GM12878 (cell line): ENCODE data around the gene CCDC17. TPM values are rescaled to one million over a fixed set of nuclear protein-coding genes. Genes with fewer than 3 reads are reported as not detected.

Experiments
- ATAC-seq: fragments of 200-7000 bp; cut with Tn5 transposase; 3 replicates; pipeline ENCODE4 v1.9.1; 2020; ENCODE audit warnings: mild to moderate bottlenecking, moderate library complexity
- BruUV-seq: library from RNA; stranded (reverse); fragments of 400-500 nt; replicated peaks from 2 replicates; lab custom pipeline; 2021; lab: Mats Ljungman, UMichigan
- CTCF ChIA-PET: fragments of 300-600 bp; sonication (Branson Sonifier 250); formaldehyde crosslinking; extraction: SDS; loops from one replicate; lab custom pipeline; 2021; ENCODE audit warnings: inconsistent platforms; lab: Yijun Ruan, JAX
- POLR2A ChIA-PET: fragments of 350-600 bp; formaldehyde crosslinking; extraction: SDS; loops from one replicate; lab custom pipeline; 2021; ENCODE audit warnings: inconsistent platforms; lab: Charles Lee
- RAD21 ChIA-PET: fragments of 300-600 bp; sonication (Branson Sonifier 250); formaldehyde crosslinking; loops from one replicate; lab custom pipeline; 2023; ENCODE audit warnings: antibody characterized with exemption; ENCODE audit not compliant: unreplicated experiment; lab: Charles Lee
- SMC1A ChIA-PET: fragments of 300-600 bp; sonication (Branson Sonifier 250); formaldehyde crosslinking; loops from one replicate; lab custom pipeline; 2023; ENCODE audit not compliant: unreplicated experiment, uncharacterized antibody; lab: Charles Lee
- DNase-seq: peaks from one replicate; pipeline ENCODE4 v3.0.0-alpha.2; 2011; ENCODE audit warnings: low read depth, low spot score
- FAIRE-seq: peaks from 3 replicates; lab custom pipeline; 2011; peaks lifted over from hg19 to GRCh38; lab: Jason Lieb, UNC
- H2AFZ ChIP-seq: 2 replicates; pipeline ENCODE4 v1.6.0; 2011; ENCODE audit warnings: low read depth, low read length, control low read depth; ENCODE audit not compliant: control insufficient read depth
- H3K27ac ChIP-seq: 2 replicates; pipeline ENCODE4 v1.5.1; 2011; ENCODE audit warnings: control low read depth; ENCODE audit not compliant: control insufficient read depth, insufficient read depth
- H3K27me3 ChIP-seq, 2 experiments: replicated peaks in 1 of 2; 2 replicates each; pipeline versions ENCODE4 v1.6.0 to v1.6.1; 2011; ENCODE audit warnings: low read length in 1 of 2; ENCODE audit not compliant: control insufficient read depth in 2 of 2, insufficient read depth in 2 of 2
- H3K36me3 ChIP-seq, 2 experiments: 2 replicates each; pipeline ENCODE4 v1.5.1; 2011; ENCODE audit warnings: low read length in 1 of 2; ENCODE audit not compliant: control insufficient read depth in 2 of 2, insufficient read depth in 2 of 2
- H3K4me1 ChIP-seq: 2 replicates; pipeline ENCODE4 v1.6.1; 2011; ENCODE audit warnings: mild to moderate bottlenecking, low read length, moderate library complexity, mixed read lengths; ENCODE audit not compliant: control insufficient read depth, insufficient read depth
- H3K4me2 ChIP-seq: 2 replicates; pipeline ENCODE4 v1.6.0; 2011; ENCODE audit warnings: control low read depth; ENCODE audit not compliant: control insufficient read depth, insufficient read depth
- H3K4me3 ChIP-seq: fragments of 200-600 bp; sonication (generic); 2 replicates; pipeline ENCODE4 v1.5.1; 2016
- H3K79me2 ChIP-seq: 2 replicates; pipeline ENCODE4 v1.6.0; 2011; ENCODE audit warnings: low read length; ENCODE audit not compliant: control insufficient read depth, insufficient read depth
- H3K9ac ChIP-seq: 2 replicates; pipeline ENCODE4 v1.8.0; 2011; ENCODE audit warnings: low read length, control low read depth, mixed read lengths; ENCODE audit not compliant: control insufficient read depth, insufficient read depth
- H3K9me3 ChIP-seq: replicated peaks from 3 replicates; pipeline ENCODE4 v1.5.1; 2011; ENCODE audit warnings: mild to moderate bottlenecking, low read length; ENCODE audit not compliant: control insufficient read depth, insufficient read depth
- H4K20me1 ChIP-seq: 2 replicates; pipeline ENCODE4 v1.6.0; 2011; ENCODE audit not compliant: control insufficient read depth, insufficient read depth
- BCL11A ChIP-seq: IDR thresholded peaks from 2 replicates; pipeline ENCODE4 v1.6.1; 2011; ENCODE audit warnings: low read depth, low read length
- CEBPZ ChIP-seq: fragments of 150-350 bp; IDR thresholded peaks from 2 replicates; pipeline ENCODE4 v1.6.1; 2016; ENCODE audit warnings: low read depth, low read length
- CHD1 ChIP-seq: IDR thresholded peaks from 2 replicates; pipeline ENCODE4 v1.6.1; 2012; ENCODE audit warnings: low read depth, low read length, improper control_type of control experiment
- CREM ChIP-seq: IDR thresholded peaks from 2 replicates; pipeline ENCODE4 v1.6.1; 2014; ENCODE audit warnings: antibody characterized with exemption, low read depth
- CTCF ChIP-seq, 3 experiments: IDR thresholded peaks in 2 of 3; conservative IDR thresholded peaks in 1 of 3; 2 replicates each; pipeline ENCODE4 v1.5.1; 2011; ENCODE audit warnings: low read depth in 3 of 3, low read length in 3 of 3, mild to moderate bottlenecking in 3 of 3, control low read depth in 2 of 3, moderate library complexity in 2 of 3, inconsistent platforms in 1 of 3, mixed read lengths in 1 of 3; ENCODE audit not compliant: control insufficient read depth in 2 of 3, insufficient read depth in 1 of 3; ENCODE audit errors: extremely low read depth in 1 of 3
- HDGF ChIP-seq: fragments of 450-650 bp; IDR thresholded peaks from 2 replicates; pipeline ENCODE4 v1.6.1; 2016; ENCODE audit warnings: antibody characterized with exemption
- NFIC ChIP-seq: IDR thresholded peaks from 2 replicates; pipeline ENCODE4 v1.6.1; 2012; ENCODE audit warnings: low read depth, mild to moderate bottlenecking, inconsistent platforms, low read length, moderate library complexity
- SREBF1 ChIP-seq: IDR thresholded peaks from 2 replicates; pipeline ENCODE4 v1.6.1; 2012; ENCODE audit warnings: mild to moderate bottlenecking, low read length
- SUZ12 ChIP-seq: fragments of 200-600 bp; sonication (generic); IDR thresholded peaks from one replicate; pipeline ENCODE4 v1.6.1; 2018; ENCODE audit warnings: antibody characterized with exemption, mild to moderate bottlenecking; ENCODE audit not compliant: unreplicated experiment
- TARDBP ChIP-seq: IDR thresholded peaks from 2 replicates; pipeline ENCODE4 v1.6.1; 2016; ENCODE audit warnings: borderline replicate concordance
- TBL1XR1 ChIP-seq: IDR thresholded peaks from 2 replicates; pipeline ENCODE4 v1.6.1; 2012; ENCODE audit warnings: low read depth, low read length, improper control_type of control experiment
- USF1 ChIP-seq: IDR thresholded peaks from 2 replicates; pipeline ENCODE4 v1.6.1; 2011; ENCODE audit warnings: borderline replicate concordance, low read depth, mild to moderate bottlenecking, moderate library complexity, mixed read lengths, low read length; ENCODE audit not compliant: insufficient read depth; ENCODE audit errors: extremely low read length
- ZBED1 ChIP-seq: IDR thresholded peaks from 2 replicates; pipeline ENCODE4 v1.6.1; 2016; ENCODE audit warnings: borderline replicate concordance
- ZBTB33 ChIP-seq: fragments of 450-650 bp; IDR thresholded peaks from 2 replicates; pipeline ENCODE4 v1.6.1; 2017; ENCODE audit warnings: mild to moderate bottlenecking
- WGBS: methylation state at CpG from one replicate; pipeline ENCODE4 v1.1.6; 2016; ENCODE audit warnings: low lambda C conversion rate; ENCODE audit not compliant: insufficient replicate concordance, insufficient coverage; ENCODE audit errors: missing lambda C conversion rate; 5-methylcytosine and 5-hydroxymethylcytosine counted together
- in situ Hi-C: fragments of 300-500 bp; cut with MboI; formaldehyde crosslinking; loops from 9 replicates; pipeline ENCODE4 v1.14.3; 2018; ENCODE audit warnings: mixed read lengths
- intact Hi-C: fragments of 100-400 bp; cut with micrococcal nuclease; formaldehyde crosslinking; loops from one replicate; pipeline ENCODE4 v1.14.2; 2022; ENCODE audit not compliant: unreplicated experiment
- polyA plus RNA-seq, 11 experiments: library from polyadenylated mRNA; depleted of rRNA in 4 of 11; unstranded in 6 of 11; stranded (reverse) in 5 of 11; fragments of >200 nt; fragmentation: Nextera tagmentation in 4 of 11; fragmentation: Illumina TruSeq in 1 of 11; extraction: Ambion mirVana in 4 of 11; extraction: Trizol in 1 of 11; gene quantifications; 1 replicate in 1 of 11; 2 replicates in 10 of 11; pipeline versions ENCODE4 v1.2.1 to v1.2.3, GENCODE V29; 2011 to 2016; ENCODE audit warnings: inconsistent platforms in 2 of 11, missing spikeins in 2 of 11, low read depth in 1 of 11
- total RNA-seq, 4 experiments: library from RNA; depleted of rRNA in 3 of 4; stranded (reverse); fragments of >200 nt in 3 of 4; fragmentation: Illumina TruSeq in 1 of 4; extraction: Trizol in 1 of 4; gene quantifications; 2 replicates each; pipeline versions ENCODE4 v1.2.1 to v1.2.3, GENCODE V29; 2013 to 2021

CCDC17 gene
- total and polyA plus RNA-seq, 10 of the 15 experiments (the other 5 are each of a cell fraction or from before 2014, with no cell fraction given), result 0.15 to 1.9 (median 0.69) TPM

- Histone ChIP-seq H3K9ac (no peak overlapping the region), H3K36me3 (peaks cover 8 to 34% of the 10 kb centered on the region in 2 experiments), H2AFZ (no peak overlapping the region), H3K27ac (no peak overlapping the region), H3K4me1 (no peaks in the 10 kb centered on the region), H4K20me1 (0 out of 2 replicates have a peak, but pooled peaks cover 3% of the 10 kb centered on the region), H3K27me3 (no peaks in the 10 kb centered on the region), H3K4me3 (no peak overlapping the region), H3K9me3 (no peaks in the 10 kb centered on the region), H3K79me2 (peaks cover 26% of the 10 kb centered on the region), H3K4me2 (no peak overlapping the region)
- SMC1A ChIA-PET, result interaction anchor here (1.6 kb wide), 2 partner anchors 10 to 14 kb away, joined by 4 to 6 read pairs; no protein-coding TSS in a partner anchor
- ATAC-seq, result no peak
- in situ Hi-C loops (no loop called here), intact Hi-C loops (no loop called here)
- CTCF ChIA-PET, result interaction anchor here (0.6 kb wide), 1 partner anchor 131 kb away, joined by 4 read pairs; no protein-coding TSS in a partner anchor
- POLR2A ChIA-PET, result interaction anchor here (0.5 kb wide), 1 partner anchor 127 kb away, joined by 3 read pairs; no protein-coding TSS in a partner anchor
- no peak for DNase-seq
- BruUV-seq, result no TSS peak
- WGBS, result 80% methylated on average over 2 of the region's 2 CpGs
- RAD21 ChIA-PET, result no interaction called here
- TF ChIP-seq CREM, result no peak
- TF ChIP-seq BCL11A, result no peak
- TF ChIP-seq SUZ12, result no peak
- TF ChIP-seq USF1, result no peak
- TF ChIP-seq TBL1XR1, result no peak
- no peak for TF ChIP-seq CTCF (IDR thresholded peaks at IDR 0.05 in 2 of 3, conservative IDR thresholded peaks at IDR 0.05 in 1 of 3; ENCODE audit: control insufficient read depth in 2 of 3, extremely low read depth in 1 of 3, insufficient read depth in 1 of 3, low read depth in 3 of 3, low read length in 3 of 3)
- no peak for TF ChIP-seq HDGF
- no peak for TF ChIP-seq NFIC
- no peak for TF ChIP-seq CEBPZ
- no peak for TF ChIP-seq TARDBP
- no peak for TF ChIP-seq SREBF1
- no peak for TF ChIP-seq ZBED1
- no peak for TF ChIP-seq ZBTB33
- no peak for TF ChIP-seq CHD1
- no peak for FAIRE-seq
Observed at GRCh38 chr1:45660336-45660735, 36.5 kb upstream of the CCDC17 start.
